Measurements from ENCODE around the gene SEC31A. TPM values are rescaled to one million over a fixed set of nuclear protein-coding genes. Genes with fewer than 3 reads are reported as not detected.

The SEC31A gene
- total RNA-seq, 1 experiment from 2014 or later, result 128 TPM

GRCh38 chr4:82896755-82897154 lies 5.8 kb upstream of the SEC31A start:
- WGBS (ENCODE audit: extremely low coverage, insufficient read length, low lambda C conversion rate), result no CpG with 5 or more reads among the region's 1 CpG
- H3K4me1 Mint-ChIP-seq, result peaks cover 25 to 32% of the 10 kb centered on the region in 2 experiments
- no peak for TF ChIP-seq CTCF (conservative IDR thresholded peaks at IDR 0.05)
- DNase-seq, result no peak
- no peak overlapping the region for H2BK5ac ChIP-seq (ENCODE audit: insufficient read length, low read length)
- no peaks in the 10 kb centered on the region for H3K27me3 Mint-ChIP-seq (ENCODE audit: low read depth)
- no peak overlapping the region for H3K27ac ChIP-seq (ENCODE audit: insufficient read length, low read depth, low read length)
- H3K14ac ChIP-seq (ENCODE audit: insufficient read depth, low read length), result no peak overlapping the region
- peaks cover 11% of the 10 kb centered on the region for H3K23me2 ChIP-seq (ENCODE audit: insufficient read length, low read depth, low read length, poor library complexity, severe bottlenecking)
- H3K9ac ChIP-seq (ENCODE audit: extremely low read depth, insufficient read length, low read length), result no peak overlapping the region
- no peak overlapping the region for H4K91ac ChIP-seq (ENCODE audit: insufficient read length, low read depth, low read length)
- no peak overlapping the region for H2AFZ ChIP-seq (ENCODE audit: low read length)
- H2BK12ac ChIP-seq (ENCODE audit: insufficient read length, low read depth, low read length), result no peak overlapping the region
- H3K27me3 ChIP-seq (ENCODE audit: insufficient read depth, low read length), result no peaks in the 10 kb centered on the region
- H3K9me3 Mint-ChIP-seq, result no peaks in the 10 kb centered on the region
- H2AK5ac ChIP-seq (ENCODE audit: insufficient read length, low read length), result no peak overlapping the region
- no peak overlapping the region for H3K4me2 ChIP-seq (ENCODE audit: insufficient read depth, insufficient read length, low read length)
- H3K4me3 Mint-ChIP-seq, result peak overlapping the region in 1 of 2 experiments; percentile 4; a peak in 1 of 5 replicates
- H4K8ac ChIP-seq (replicated peaks; ENCODE audit: insufficient read length, low read depth, low read length), result no peak overlapping the region
- H3K36me3 Mint-ChIP-seq (ENCODE audit: insufficient read depth in 1 of 3, low read depth in 3 of 3), result peaks cover 32 to 45% (median 34%) of the 10 kb centered on the region in 3 experiments
- H3K27ac Mint-ChIP-seq, result no peak overlapping the region; a peak in 1 of 7 replicates
- no peak overlapping the region for H2BK120ac ChIP-seq (ENCODE audit: low read depth, low read length, poor library complexity, severe bottlenecking)
- no peak overlapping the region for H3K23ac ChIP-seq (ENCODE audit: insufficient read length, low read depth, low read length)
- no peak overlapping the region for H3K4ac ChIP-seq (ENCODE audit: low read depth, low read length)
- peaks cover 24% of the 10 kb centered on the region; the same call in 1 of the 2 replicates for H3K79me2 ChIP-seq (ENCODE audit: insufficient read depth, low read length)
- H4K5ac ChIP-seq (ENCODE audit: insufficient read length, low read depth, low read length), result no peak overlapping the region
- H2BK20ac ChIP-seq (ENCODE audit: low read depth, low read length, poor library complexity, severe bottlenecking), result no peak overlapping the region
- no peak overlapping the region for H3K18ac ChIP-seq (ENCODE audit: insufficient read length, low read depth, low read length)
- no peaks in the 10 kb centered on the region for H3K79me1 ChIP-seq (ENCODE audit: insufficient read depth, low read depth, low read length, poor library complexity, severe bottlenecking)
- H3K9me3 ChIP-seq (ENCODE audit: control insufficient read depth, low read depth, low read length), result no peaks in the 10 kb centered on the region
- no peaks in the 10 kb centered on the region; the same call in 1 of the 2 replicates for H3K4me1 ChIP-seq (ENCODE audit: insufficient read depth, low read length)
- no peak overlapping the region for H2BK15ac ChIP-seq (ENCODE audit: low read depth, low read length)
- H3K56ac ChIP-seq (ENCODE audit: insufficient read length, low read depth, low read length), result no peak overlapping the region
- no peak overlapping the region for H3T11ph ChIP-seq (ENCODE audit: low read length)
- no peaks in the 10 kb centered on the region for H4K20me1 ChIP-seq (ENCODE audit: control insufficient read depth, insufficient read depth, insufficient read length)

Data from H9 (cell line).